Adrenal gland (tissue), 12 donors: ENCODE measurements around the gene CDC40. TPM values are rescaled to one million over a fixed set of nuclear protein-coding genes. Genes with fewer than 3 reads are reported as not detected.

Source experiments
- DNase-seq, 7 donors: peaks; one replicate each; pipeline ENCODE4 v3.0.0-alpha.2; 2019 to 2020
- H3K27ac ChIP-seq, 5 donors: fragments of 200-600 bp; sonication (generic) in 4 of 5; 1 replicate in 3 of 5; 2 replicates in 2 of 5; pipeline versions ENCODE4 v1.5.1 to v1.8.0; 2016 to 2020; ENCODE audit warnings: mild to moderate bottlenecking in 1 of 5
- H3K27me3 ChIP-seq: fragments of 200-600 bp; 2 replicates; pipeline ENCODE4 v1.8.0; 2021
- H3K36me3 ChIP-seq, 2 donors: fragments of 200-600 bp; replicated peaks in 1 of 2; 1 replicate in 1 of 2; 2 replicates in 1 of 2; pipeline versions ENCODE4 v1.5.1 to v1.8.0; 2018 to 2022
- H3K4me1 ChIP-seq, 2 donors: fragments of 200-600 bp; replicated peaks in 1 of 2; 1 replicate in 1 of 2; 2 replicates in 1 of 2; pipeline versions ENCODE4 v1.5.1 to v1.8.0; 2018 to 2021
- H3K4me3 ChIP-seq, 4 donors: fragments of 200-600 bp; sonication (generic) in 3 of 4; one replicate each; pipeline ENCODE4 v1.5.1; 2016 to 2018
- H3K9me3 ChIP-seq, 3 donors: fragments of 200-600 bp; sonication (generic) in 1 of 3; replicated peaks in 1 of 3; 1 replicate in 2 of 3; 2 replicates in 1 of 3; pipeline versions ENCODE4 v1.5.1 to v1.8.0; 2016 to 2021
- CTCF ChIP-seq, 6 experiments: fragments of 450-650 bp in 4 of 6; fragments of 200-600 bp in 2 of 6; sonication (generic) in 1 of 6; IDR thresholded peaks; 1 replicate in 5 of 6; 2 replicates in 1 of 6; pipeline versions ENCODE4 v1.5.1 to v1.8.0; 2016 to 2021; ENCODE audit warnings: antibody characterized with exemption in 6 of 6, mild to moderate bottlenecking in 2 of 6, moderate library complexity in 1 of 6
- POLR2A ChIP-seq, 2 donors: fragments of 450-650 bp; IDR thresholded peaks; one replicate each; pipeline ENCODE4 v1.6.1; 2017; ENCODE audit warnings: antibody characterized with exemption in 2 of 2, mild to moderate bottlenecking in 2 of 2, moderate library complexity in 1 of 2
- WGBS, 4 donors: extraction: QIAGEN DNeasy Blood & Tissue Kit in 2 of 4; methylation state at CpG; one replicate each; pipeline versions ENCODE4 v1.1.5 to v1.1.7; 2013 to 2017; 5-methylcytosine and 5-hydroxymethylcytosine counted together
- intact Hi-C, 2 donors: fragments of 100-400 bp; cut with DNase I; formaldehyde crosslinking; loops; one replicate each; pipeline versions ENCODE4 v1.14.1 to v1.15.0; 2022 to 2023
- polyA plus RNA-seq, 3 donors: library from polyadenylated mRNA; stranded (reverse); fragments of 200-250 nt in 2 of 3; fragments of 350-450 nt in 1 of 3; fragmentation: Illumina TruSeq in 1 of 3; extraction: RNeasy Lipid Tissue Mini Kit (QIAGEN cat#74804) in 1 of 3; gene quantifications; one replicate each; pipeline ENCODE4 v1.2.3, GENCODE V29; 2013 to 2014
- total RNA-seq, 9 donors: library from RNA; depleted of rRNA in 4 of 9; stranded (reverse); fragments of >200 nt in 4 of 9; fragments of 120-200 nt in 1 of 9; fragmentation: NEBNext Ultra II Directional in 1 of 9; extraction: Animal tissue kit (Norgen Biotek cat#: 25700) in 1 of 9; gene quantifications; one replicate each; pipeline versions ENCODE4 v1.1.0 to v1.2.4, GENCODE V29; 2013 to 2023
- donor health status: healthy with polysubstance abuse.
- donor health status: Bipolar disorder and iron deficiency.
- donor health status: DM: yes; HTN: yes; CAD: no.
- donor health status: DM: no; HTN: no; CAD: no.
- donor health status: DM: no; HTN: no; CAD: no.
- donor health status: DM: yes; HTN: yes; CAD: no.

Gene CDC40
- total and polyA plus RNA-seq, 12 donors, result 5.3 to 46.9 (median 29.0) TPM

- 82 to 93% (median 85%) methylated on average over 2 of the region's 2 CpGs for WGBS, 4 donors
- Histone ChIP-seq H3K9me3 (no peaks in the 10 kb centered on the region), H3K4me3 (no peak overlapping the region), H3K27ac (no peak overlapping the region), H3K27me3 (no peaks in the 10 kb centered on the region), H3K4me1 (no peaks in the 10 kb centered on the region), H3K36me3 (no peaks in the 10 kb centered on the region)
- TF ChIP-seq CTCF (IDR thresholded peaks at IDR 0.05), result no peak
- TF ChIP-seq POLR2A (IDR thresholded peaks at IDR 0.05), result no peak
- intact Hi-C loops, result no loop called here
- no peak for DNase-seq
Observed at GRCh38 chr6:110140650-110141049, 39.6 kb upstream of the CDC40 start.

GRCh38 chr6:110147870-110148269, 32.4 kb upstream of the CDC40 start:
- H3K4me1 ChIP-seq, result no peaks in the 10 kb centered on the region
- no peaks in the 10 kb centered on the region for H3K27me3 ChIP-seq
- DNase-seq, result no peak
- H3K4me3 ChIP-seq, result no peak overlapping the region
- no peak overlapping the region for H3K27ac ChIP-seq
- H3K9me3 ChIP-seq, result no peaks in the 10 kb centered on the region
- 78 to 87% (median 84%) methylated on average over 3 of the region's 3 CpGs for WGBS, 4 donors
- TF ChIP-seq CTCF (IDR thresholded peaks at IDR 0.05) (no peak), POLR2A (IDR thresholded peaks at IDR 0.05) (no peak)
- intact Hi-C loops, result no loop called here
- no peaks in the 10 kb centered on the region for H3K36me3 ChIP-seq

- Histone ChIP-seq H3K27me3 (no peaks in the 10 kb centered on the region), H3K4me3 (no peak overlapping the region), H3K36me3 (no peaks in the 10 kb centered on the region), H3K9me3 (no peaks in the 10 kb centered on the region), H3K4me1 (no peaks in the 10 kb centered on the region), H3K27ac (no peak overlapping the region)
- no peak for DNase-seq
- no peak for TF ChIP-seq CTCF (IDR thresholded peaks at IDR 0.05)
- TF ChIP-seq POLR2A (IDR thresholded peaks at IDR 0.05), result no peak
- intact Hi-C loops, result no loop called here
- 96 to 100% (median 97%) methylated on average over 1 of the region's 1 CpG for whole genome bisulfite sequencing, 4 donors
Observed at GRCh38 chr6:110158479-110158878, 21.7 kb upstream of the CDC40 start.

- H3K4me1 ChIP-seq, result no peaks in the 10 kb centered on the region
- H3K27ac ChIP-seq, result no peak overlapping the region
- no peak overlapping the region for H3K4me3 ChIP-seq
- H3K36me3 ChIP-seq, result no peaks in the 10 kb centered on the region
- WGBS, 4 donors, result 95 to 98% (median 97%) methylated on average over 2 of the region's 2 CpGs
- H3K27me3 ChIP-seq, result no peaks in the 10 kb centered on the region
- intact Hi-C loops, result loop anchor here in 1 of 2 donors (5.0 kb wide), 1 partner anchor 217 kb away; no protein-coding TSS in a partner anchor
- no peaks in the 10 kb centered on the region for H3K9me3 ChIP-seq
- no peak for DNase-seq
- TF ChIP-seq CTCF (IDR thresholded peaks at IDR 0.05), result no peak
- TF ChIP-seq POLR2A (IDR thresholded peaks at IDR 0.05), result no peak
Observed at GRCh38 chr6:110170081-110170480, 10.1 kb upstream of the CDC40 start.
